Epithelial cell of proximal tubule (primary cell): Measurements from ENCODE around the gene EML2. TPM values are rescaled to one million over a fixed set of nuclear protein-coding genes. Genes with fewer than 3 reads are reported as not detected.
"Not testable (repeated sequence)": the region's sequence is repeated elsewhere in the genome, so short reads cannot be mapped to it uniquely, and the experiment has no call there.

ENCODE experiments used
- DNase-seq: peaks from one replicate; pipeline ENCODE4 v3.0.0-alpha.2; 2011; ENCODE audit warnings: low read depth
- H3K4me3 ChIP-seq: 2 replicates; pipeline ENCODE4 v1.5.1; 2011; ENCODE audit warnings: low read depth, mild to moderate bottlenecking, low read length
- CTCF ChIP-seq: conservative IDR thresholded peaks from 2 replicates; pipeline ENCODE4 v1.5.1; 2012; ENCODE audit warnings: low read depth, mild to moderate bottlenecking, low read length
- total RNA-seq: library from RNA; depleted of rRNA; stranded (reverse); fragments of >200 nt; gene quantifications from 2 replicates; pipeline ENCODE4 v1.2.3, GENCODE V29; 2015

EML2 gene
- total RNA-seq, 1 donor from 2014 or later: 33.6 TPM

- no peak for TF ChIP-seq CTCF
- no peak for DNase-seq
- no peak overlapping the region for H3K4me3 ChIP-seq
Observed at GRCh38 chr19:45623984-45624383, 15.2 kb downstream of the EML2 start.

GRCh38 chr19:45621976-45622503, 17.2 kb downstream of the EML2 start:
- no peak for TF ChIP-seq CTCF
- no peak for DNase-seq
- H3K4me3 ChIP-seq: no peak overlapping the region

GRCh38 chr19:45621389-45621788, 17.8 kb downstream of the EML2 start:
- no peak for DNase-seq
- H3K4me3 ChIP-seq: no peak overlapping the region
- no peak for TF ChIP-seq CTCF

GRCh38 chr19:45616704-45617017, 22.5 kb downstream of the EML2 start:
- TF ChIP-seq CTCF: no peak
- no peak overlapping the region for H3K4me3 ChIP-seq
- DNase-seq: no peak

GRCh38 chr19:45615795-45616703, 23.1 kb downstream of the EML2 start:
- no peak overlapping the region for H3K4me3 ChIP-seq
- no peak for DNase-seq
- TF ChIP-seq CTCF: no peak

GRCh38 chr19:45615056-45615455, 24.1 kb downstream of the EML2 start:
- DNase-seq, H3K4me3 ChIP-seq: not testable (repeated sequence)

- DNase-seq: peak; percentile 72
- no peak overlapping the region for H3K4me3 ChIP-seq
- TF ChIP-seq CTCF: no peak
Observed at GRCh38 chr19:45613926-45614725, 25.1 kb downstream of the EML2 start.
